Kidney glomerular epithelial cell (primary cell): ENCODE data around the gene C14orf119.
A peak's percentile ranks its signal among the peaks of the same experiment; 100 is the strongest.

Experiments
- DNase-seq: peaks from one replicate; lab custom pipeline; 2025; lab: John Stamatoyannopoulos, UW

C14orf119 gene

DNA sequence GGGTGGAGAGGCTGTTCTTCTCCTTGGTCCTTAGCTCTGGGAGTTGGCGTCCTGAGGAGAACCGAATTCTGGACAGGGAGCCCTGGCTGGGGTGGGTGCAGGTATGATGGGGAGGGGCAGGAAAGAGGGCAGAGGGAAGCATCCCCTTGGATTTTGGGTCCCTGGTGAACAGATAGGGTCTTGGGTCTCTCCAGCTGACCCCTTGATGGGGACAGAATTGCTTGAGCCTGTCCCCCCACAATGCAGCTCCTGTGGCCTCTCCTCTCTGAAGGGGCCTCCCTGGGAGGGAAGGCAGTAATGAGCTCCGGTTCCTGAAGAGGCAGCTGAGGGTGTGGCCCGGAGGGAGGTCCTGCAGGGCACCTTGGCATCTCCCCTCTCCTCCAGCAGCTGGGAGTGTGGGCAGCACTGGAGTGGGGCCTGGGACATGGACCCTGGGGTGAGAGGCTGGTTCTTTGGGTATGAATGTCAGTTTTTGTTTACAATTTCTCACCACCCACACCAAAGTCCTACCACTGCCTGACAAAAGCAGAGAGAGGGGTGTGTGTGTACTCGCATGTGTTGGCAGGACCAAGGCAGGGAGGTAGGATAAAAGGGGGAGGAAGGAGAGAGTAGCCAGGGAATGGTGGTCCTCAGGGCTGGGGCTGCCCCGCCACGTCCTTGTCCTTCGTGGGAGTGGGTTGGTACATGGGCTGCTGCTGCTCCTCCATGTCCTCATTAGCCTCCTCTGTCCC lies 31.4 kb downstream of the C14orf119 start:
- DNase-seq, result no peak

- DNase-seq, result no peak
Measured at GRCh38 chr14:23127861-23128260, 32.6 kb downstream of the C14orf119 start.

GRCh38 chr14:23128969-23129758 lies 33.9 kb downstream of the C14orf119 start:
- no peak for DNase-seq

DNA sequence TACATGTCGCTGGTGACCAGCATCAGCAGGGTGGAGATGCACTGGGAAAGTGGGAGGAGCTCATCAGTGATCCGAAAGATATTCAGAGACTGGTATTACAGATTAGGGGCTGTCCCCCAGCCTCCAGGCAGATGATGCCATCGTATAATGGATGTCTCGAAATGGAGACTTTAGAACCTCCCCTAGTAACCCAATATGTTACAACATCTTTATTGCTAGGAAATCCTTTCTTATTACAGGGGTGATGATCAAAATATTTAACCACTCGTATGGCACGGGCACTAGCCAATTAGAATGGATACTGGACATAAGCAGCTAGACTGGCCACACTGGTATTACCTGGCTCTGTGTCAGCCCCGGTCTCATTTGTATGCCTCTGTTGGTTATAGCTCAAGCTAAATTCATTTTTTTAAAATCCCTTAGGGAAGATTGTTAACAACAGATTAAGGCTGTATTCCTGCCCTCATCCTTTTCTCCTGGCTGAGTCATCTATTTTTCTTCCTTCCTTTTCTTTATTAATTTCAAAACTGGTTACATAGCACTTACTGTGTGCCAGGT lies 34.5 kb downstream of the C14orf119 start:
- DNase-seq, result no peak

- no peak for DNase-seq
Measured at GRCh38 chr14:23130871-23131270, 35.6 kb downstream of the C14orf119 start.

- DNase-seq, result no peak
Measured at GRCh38 chr14:23131482-23131881, 36.2 kb downstream of the C14orf119 start.

- no peak for DNase-seq
Measured at GRCh38 chr14:23132970-23133369, 37.7 kb downstream of the C14orf119 start.

- DNase-seq, result no peak
Measured at GRCh38 chr14:23136566-23137133, 41.3 kb downstream of the C14orf119 start.

- no peak for DNase-seq
Measured at GRCh38 chr14:23137192-23137812, 42.0 kb downstream of the C14orf119 start.

DNA sequence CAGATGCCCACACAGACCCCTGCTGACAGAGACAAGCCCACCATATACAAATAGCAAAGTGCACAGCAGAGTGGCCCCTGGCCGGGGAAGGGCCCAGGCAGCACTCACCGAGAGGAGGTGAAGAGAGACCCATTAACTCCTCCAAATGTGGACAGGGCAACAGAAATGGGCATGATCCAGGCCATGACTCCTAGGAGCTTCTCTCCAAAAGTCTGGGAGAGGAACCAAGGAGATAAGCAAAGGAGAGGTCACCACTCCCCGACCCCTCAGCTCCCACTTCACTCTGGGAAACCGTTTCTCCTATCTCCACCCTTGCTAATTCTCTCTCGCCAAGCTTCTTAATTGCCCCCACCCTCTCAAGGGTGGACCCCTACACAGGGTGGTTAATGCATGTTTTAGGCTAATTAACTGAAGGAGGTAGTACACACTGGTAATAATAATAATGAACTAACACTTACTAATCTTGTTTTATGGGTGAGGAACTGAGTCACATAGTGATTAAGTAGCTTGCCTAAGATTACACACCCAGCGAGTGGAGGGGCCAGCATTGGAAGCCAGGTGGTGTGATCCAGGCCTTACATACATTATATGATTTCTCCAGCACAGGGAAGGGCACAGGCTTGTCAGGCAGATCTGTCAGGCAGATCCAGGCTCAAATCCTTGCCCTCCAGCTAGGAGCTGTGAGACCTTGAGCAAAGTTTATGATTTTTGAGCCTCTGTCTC lies 42.7 kb downstream of the C14orf119 start:
- no peak for DNase-seq

DNA sequence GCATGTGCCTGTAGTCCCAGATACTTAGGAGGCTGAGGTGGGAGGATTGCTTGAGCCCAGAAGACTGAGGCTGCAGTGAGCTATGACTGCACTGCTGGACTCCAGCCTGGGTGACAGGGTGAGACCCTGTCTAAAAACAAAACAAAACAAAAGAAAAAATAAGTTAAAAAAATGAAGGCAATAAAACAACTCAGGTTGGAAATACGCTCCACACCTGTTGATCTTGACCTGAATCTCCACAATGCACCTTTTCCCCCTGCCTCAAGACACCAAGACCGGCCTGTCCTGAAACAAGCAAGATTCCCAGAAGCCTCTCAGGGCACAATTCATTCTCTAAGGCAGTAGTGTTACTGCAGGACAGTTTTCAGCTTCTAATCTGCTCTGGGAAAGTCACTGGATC lies 44.6 kb downstream of the C14orf119 start:
- DNase-seq, result no peak

- no peak for DNase-seq
Measured at GRCh38 chr14:23140371-23140770, 45.1 kb downstream of the C14orf119 start.

- DNase-seq, result no peak
Measured at GRCh38 chr14:23141706-23142444, 46.6 kb downstream of the C14orf119 start.

DNA sequence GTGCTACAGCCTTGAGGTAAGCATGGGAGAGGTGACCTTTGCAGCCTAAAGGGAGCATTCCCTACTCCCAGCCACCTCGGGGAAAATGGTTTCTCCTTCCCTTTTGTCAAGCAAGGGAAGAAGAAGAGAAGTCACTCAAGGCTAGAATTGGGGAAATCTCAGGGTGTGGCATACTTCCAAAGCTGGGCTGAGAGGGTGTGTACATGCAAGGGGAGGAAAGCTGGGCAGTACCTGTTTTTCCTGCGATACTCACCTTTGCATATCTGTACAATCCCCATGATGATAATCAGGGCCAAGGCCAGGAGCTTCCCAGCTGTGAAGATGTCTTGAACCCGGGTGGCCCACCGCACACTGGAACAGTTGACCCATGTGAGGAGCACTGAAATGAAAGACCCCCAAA lies 47.5 kb downstream of the C14orf119 start:
- DNase-seq, result no peak

DNA sequence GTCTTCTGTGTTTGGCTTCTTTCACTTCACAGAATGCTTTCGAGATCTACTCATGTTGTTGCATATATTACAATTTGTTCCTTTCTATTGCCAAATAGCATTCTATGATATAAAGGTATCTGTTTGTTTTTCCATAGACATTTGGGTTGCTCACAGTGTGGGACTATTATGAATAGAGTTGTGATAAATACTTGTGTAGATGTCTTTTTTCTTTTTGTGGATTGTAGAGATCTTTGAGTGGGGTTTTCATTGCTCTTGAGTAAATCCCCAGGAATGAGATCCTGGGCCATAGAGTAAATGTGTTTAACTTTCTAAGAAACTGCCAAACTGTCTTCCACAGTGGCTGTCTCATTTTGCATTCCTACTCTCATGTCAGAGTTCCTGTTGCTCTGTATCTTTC lies 48.6 kb downstream of the C14orf119 start:
- DNase-seq, result no peak

GRCh38 chr14:23145794-23146350 lies 50.6 kb downstream of the C14orf119 start:
- DNase-seq, result no peak

DNA sequence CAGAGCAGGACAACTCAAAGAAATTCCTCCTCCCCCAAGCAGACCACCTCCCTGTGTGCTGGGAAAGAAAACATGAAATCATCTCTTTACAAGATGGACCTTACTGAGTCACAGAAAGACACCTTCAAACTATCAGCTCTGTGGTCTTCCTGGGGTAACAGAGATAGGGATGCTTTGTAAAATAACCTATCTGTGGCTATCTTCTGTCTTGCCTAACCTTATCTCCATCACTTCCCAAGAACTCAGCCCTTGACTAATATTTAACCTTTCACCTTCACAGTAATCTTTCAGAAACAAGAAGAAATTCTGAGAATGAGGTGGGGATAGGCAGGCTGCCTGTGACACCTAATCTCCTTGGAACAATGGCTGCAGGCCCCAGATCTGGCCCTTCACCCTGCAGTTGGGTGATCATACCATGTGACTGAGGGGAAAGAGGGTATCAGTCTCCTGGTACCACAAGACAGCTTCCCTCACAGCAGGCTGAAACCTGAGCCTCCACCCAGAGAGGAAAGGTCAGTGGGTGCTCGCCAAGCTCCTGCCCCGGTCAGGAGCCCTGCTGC lies 51.1 kb downstream of the C14orf119 start:
- DNase-seq, result no peak

- DNase-seq, result no peak
Measured at GRCh38 chr14:23146980-23147379, 51.7 kb downstream of the C14orf119 start.

- DNase-seq, result peak; percentile 21
Measured at GRCh38 chr14:23147676-23148075, 52.4 kb downstream of the C14orf119 start.

DNA sequence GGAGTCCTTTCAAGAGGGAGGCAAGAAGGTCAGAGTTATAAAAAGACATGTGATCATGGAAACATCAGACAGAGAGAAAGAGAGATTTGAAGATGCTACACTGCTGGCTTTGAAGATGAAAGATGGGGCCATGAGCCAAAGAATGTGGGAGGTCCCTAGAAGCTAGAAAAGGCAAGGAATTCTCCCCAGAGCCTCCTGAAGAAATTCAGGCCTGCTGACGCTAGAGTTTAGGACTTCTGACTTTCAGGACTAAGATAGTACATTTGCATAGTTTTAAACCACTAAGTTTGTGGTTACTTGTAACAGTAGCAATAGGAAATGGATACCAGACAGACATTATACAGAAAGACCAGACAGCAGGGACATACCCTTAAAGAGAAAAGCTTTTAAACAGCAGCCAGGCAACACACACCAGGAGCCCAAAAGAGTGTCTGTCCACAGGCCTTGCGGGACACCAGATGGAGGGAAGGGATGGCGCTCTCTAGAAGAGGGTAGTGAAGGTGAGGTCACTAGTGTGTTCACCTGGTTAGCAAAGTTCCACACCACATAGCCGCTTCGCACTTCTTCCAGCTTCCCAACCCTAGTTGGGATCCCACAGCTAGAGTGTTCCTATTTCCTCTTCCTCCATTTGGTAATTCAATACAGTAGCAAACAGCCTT lies 53.4 kb downstream of the C14orf119 start:
- DNase-seq, result no peak
